HCT116 (cell line): ENCODE measurements around the gene MINAR2. TPM values are rescaled to one million over a fixed set of nuclear protein-coding genes. Genes with fewer than 3 reads are reported as not detected.

ENCODE experiments used
- ATAC-seq: fragments of 200-7000 bp; cut with Tn5 transposase; 2 replicates; pipeline ENCODE4 v1.9.1; 2020; ENCODE audit warnings: mild to moderate bottlenecking, moderate library complexity
- BruUV-seq: library from RNA; stranded (reverse); fragments of 400-500 nt; replicated peaks from 2 replicates; lab custom pipeline; 2021; lab: Mats Ljungman, UMichigan
- CTCF ChIA-PET: fragments of 300-600 bp; sonication (Branson Sonifier 250); formaldehyde crosslinking; loops from one replicate; lab custom pipeline; 2021; ENCODE audit warnings: antibody characterized with exemption; lab: Charles Lee
- POLR2A ChIA-PET: fragments of 300-600, 350-600 bp; sonication (Branson Sonifier 250); formaldehyde crosslinking; loops from one replicate; lab custom pipeline; 2021; ENCODE audit warnings: antibody characterized with exemption; lab: Charles Lee
- RAD21 ChIA-PET, 2 experiments: fragments of 300-600 bp; sonication (Branson Sonifier 250); formaldehyde crosslinking; loops; one replicate each; lab custom pipeline; 2023; ENCODE audit warnings: low total read pairs in 2 of 2; ENCODE audit not compliant: uncharacterized antibody in 2 of 2, unreplicated experiment in 2 of 2, low non-redundant PET in 1 of 2; lab: Charles Lee
- DNase-seq: peaks from one replicate; pipeline ENCODE4 v3.0.0-alpha.2; 2010; ENCODE audit warnings: low read depth, low spot score
- H2AFZ ChIP-seq: fragments of 200-600 bp; shearing (Covaris generic), sonication (generic); 2 replicates; pipeline ENCODE4 v1.6.1; 2017; ENCODE audit warnings: low read depth, mixed run types, mixed read lengths, antibody characterized with exemption, low read length; ENCODE audit not compliant: poor library complexity, severe bottlenecking
- H3K27ac ChIP-seq: 2 replicates; pipeline ENCODE4 v1.5.1; 2012; ENCODE audit warnings: low read depth, low read length
- H3K27me3 ChIP-seq: fragments of 200-600 bp; sonication (generic); 2 replicates; pipeline ENCODE4 v1.6.1; 2016; ENCODE audit warnings: mixed run types, low read length, mixed read lengths; ENCODE audit not compliant: insufficient read depth
- H3K36me3 ChIP-seq, 2 experiments: fragments of 200-500 bp in 1 of 2; fragments of 200-600 bp in 1 of 2; sonication (Bioruptor generic) in 1 of 2; sonication (generic) in 1 of 2; 2 replicates each; pipeline versions ENCODE4 v1.5.1 to v1.6.1; 2014 to 2016; ENCODE audit warnings: low read length in 2 of 2, inconsistent platforms in 1 of 2, mixed read lengths in 1 of 2, mixed run types in 1 of 2; ENCODE audit not compliant: insufficient read depth in 2 of 2, control insufficient read depth in 1 of 2
- H3K4me1 ChIP-seq, 2 experiments: fragments of 200-600 bp in 1 of 2; sonication (generic) in 1 of 2; 2 replicates each; pipeline versions ENCODE4 v1.5.1 to v1.6.1; 2012 to 2017; ENCODE audit warnings: low read length in 2 of 2, inconsistent platforms in 1 of 2, mild to moderate bottlenecking in 1 of 2, mixed read lengths in 1 of 2, mixed run types in 1 of 2, moderate library complexity in 1 of 2; ENCODE audit not compliant: insufficient read depth in 2 of 2, control insufficient read depth in 1 of 2
- H3K4me2 ChIP-seq: fragments of 200-600 bp; sonication (generic); 2 replicates; pipeline ENCODE4 v1.6.1; 2017; ENCODE audit warnings: mixed run types, low read length, mixed read lengths
- H3K4me3 ChIP-seq, 2 experiments: fragments of 200-600 bp in 1 of 2; sonication (generic) in 1 of 2; replicated peaks in 1 of 2; 2 replicates each; pipeline ENCODE4 v1.5.1; 2011 to 2016; ENCODE audit warnings: low read length in 2 of 2, control low read depth in 1 of 2, low read depth in 1 of 2, mild to moderate bottlenecking in 1 of 2, mixed read lengths in 1 of 2, mixed run types in 1 of 2
- H3K79me2 ChIP-seq: fragments of 200-600 bp; sonication (generic); 2 replicates; pipeline ENCODE4 v1.6.1; 2017; ENCODE audit warnings: mild to moderate bottlenecking, mixed run types, low read length, moderate library complexity, mixed read lengths; ENCODE audit not compliant: insufficient read depth
- H3K9ac ChIP-seq: fragments of 200-600 bp; sonication (generic); 2 replicates; pipeline ENCODE4 v1.6.1; 2016; ENCODE audit warnings: low read length, mixed read lengths
- H3K9me2 ChIP-seq: fragments of 200-600 bp; sonication (generic), shearing (Covaris generic); 2 replicates; pipeline ENCODE4 v1.6.1; 2017; ENCODE audit warnings: mixed run types, mild to moderate bottlenecking, moderate library complexity; ENCODE audit not compliant: insufficient read depth
- H3K9me3 ChIP-seq, 2 experiments: fragments of 200-500 bp in 1 of 2; fragments of 200-600 bp in 1 of 2; sonication (Bioruptor generic) in 1 of 2; sonication (generic) in 1 of 2; 2 replicates each; pipeline ENCODE4 v1.6.1; 2014 to 2017; ENCODE audit warnings: low read length in 2 of 2, mixed read lengths in 2 of 2, inconsistent platforms in 1 of 2, low read depth in 1 of 2, mild to moderate bottlenecking in 1 of 2, mixed run types in 1 of 2, moderate library complexity in 1 of 2; ENCODE audit not compliant: control insufficient read depth in 1 of 2, insufficient read depth in 1 of 2
- H4K20me1 ChIP-seq: fragments of 200-600 bp; sonication (generic), shearing (Covaris generic); 2 replicates; pipeline ENCODE4 v1.6.1; 2017; ENCODE audit warnings: mixed run types, mild to moderate bottlenecking, moderate library complexity; ENCODE audit not compliant: insufficient read depth
- ATF3 ChIP-seq: IDR thresholded peaks from 2 replicates; pipeline ENCODE4 v1.6.1; 2012
- CBX3 ChIP-seq: IDR thresholded peaks from 2 replicates; pipeline ENCODE4 v1.6.1; 2012; ENCODE audit warnings: low read depth
- CEBPB ChIP-seq: IDR thresholded peaks from 2 replicates; pipeline ENCODE4 v1.6.1; 2012; ENCODE audit warnings: low read depth
- EGR1 ChIP-seq: IDR thresholded peaks from 2 replicates; pipeline ENCODE4 v1.6.1; 2012; ENCODE audit warnings: low read depth
- ELF1 ChIP-seq: IDR thresholded peaks from 2 replicates; pipeline ENCODE4 v1.6.1; 2012; ENCODE audit warnings: low read depth, borderline replicate concordance
- EZH2 ChIP-seq: fragments of 200-600 bp; sonication (generic); IDR thresholded peaks from 2 replicates; pipeline ENCODE4 v1.6.1; 2017; ENCODE audit warnings: antibody characterized with exemption, mixed run types
- EZH2phosphoT487 ChIP-seq: fragments of 200-600 bp; IDR thresholded peaks from 2 replicates; pipeline ENCODE4 v1.6.1; 2018; ENCODE audit warnings: antibody characterized with exemption, borderline replicate concordance
- FOSL1 ChIP-seq: IDR thresholded peaks from 2 replicates; pipeline ENCODE4 v1.6.1; 2012; ENCODE audit warnings: low read depth
- MAX ChIP-seq: IDR thresholded peaks from 2 replicates; pipeline ENCODE4 v1.6.1; 2012
- POLR2A ChIP-seq: IDR thresholded peaks from 2 replicates; pipeline ENCODE4 v1.7.0; 2011; ENCODE audit warnings: borderline replicate concordance; ENCODE audit not compliant: insufficient read depth, insufficient read length; ENCODE audit errors: extremely low read depth
- POLR2AphosphoS5 ChIP-seq: IDR thresholded peaks from 2 replicates; pipeline ENCODE4 v1.6.1; 2011; ENCODE audit warnings: mild to moderate bottlenecking, low read depth, low read length, moderate library complexity
- RAD21 ChIP-seq: IDR thresholded peaks from 2 replicates; pipeline ENCODE4 v1.6.1; 2012; ENCODE audit warnings: low read depth, mild to moderate bottlenecking
- SRF ChIP-seq: IDR thresholded peaks from 2 replicates; pipeline ENCODE4 v1.6.1; 2012; ENCODE audit warnings: low read depth
- YY1 ChIP-seq: IDR thresholded peaks from 2 replicates; pipeline ENCODE4 v1.6.1; 2011; ENCODE audit warnings: low read length, low read depth, moderate library complexity, mild to moderate bottlenecking; ENCODE audit not compliant: insufficient replicate concordance; ENCODE audit errors: extremely low read depth
- intact Hi-C: fragments of 100-400 bp; cut with micrococcal nuclease; formaldehyde crosslinking; loops from 2 replicates; pipeline ENCODE4 v1.10.0; 2022
- total RNA-seq: library from RNA; stranded (reverse); gene quantifications from one replicate; pipeline ENCODE4 v1.2.1, GENCODE V29; 2021; ENCODE audit not compliant: unreplicated experiment
- TF ChIP-seq, protein P1 (sequence below): IDR thresholded peaks from 2 replicates; pipeline ENCODE4 v1.6.1; 2012; ENCODE audit warnings: low read depth
- TF ChIP-seq, protein P2 (sequence below), 3 experiments: fragments of 200-600 bp in 1 of 3; sonication (generic) in 1 of 3; IDR thresholded peaks in 2 of 3; conservative IDR thresholded peaks in 1 of 3; 2 replicates each; pipeline ENCODE4 v1.5.1; 2012 to 2017; ENCODE audit warnings: low read depth in 2 of 3, low read length in 2 of 3, antibody characterized with exemption in 1 of 3, borderline replicate concordance in 1 of 3, control low read depth in 1 of 3, mild to moderate bottlenecking in 1 of 3, mixed read lengths in 1 of 3, mixed run types in 1 of 3, moderate library complexity in 1 of 3; ENCODE audit not compliant: insufficient read depth in 1 of 3

The MINAR2 gene
- total RNA-seq, 1 experiment from 2014 or later = not detected

GRCh38 chr5:129803403-129803802 is 55.5 kb downstream of the MINAR2 start (continued):
- TF ChIP-seq SRF (no peak), YY1 (no peak), CBX3 (no peak), POLR2A (no peak)
- TF ChIP-seq, protein P1, sequence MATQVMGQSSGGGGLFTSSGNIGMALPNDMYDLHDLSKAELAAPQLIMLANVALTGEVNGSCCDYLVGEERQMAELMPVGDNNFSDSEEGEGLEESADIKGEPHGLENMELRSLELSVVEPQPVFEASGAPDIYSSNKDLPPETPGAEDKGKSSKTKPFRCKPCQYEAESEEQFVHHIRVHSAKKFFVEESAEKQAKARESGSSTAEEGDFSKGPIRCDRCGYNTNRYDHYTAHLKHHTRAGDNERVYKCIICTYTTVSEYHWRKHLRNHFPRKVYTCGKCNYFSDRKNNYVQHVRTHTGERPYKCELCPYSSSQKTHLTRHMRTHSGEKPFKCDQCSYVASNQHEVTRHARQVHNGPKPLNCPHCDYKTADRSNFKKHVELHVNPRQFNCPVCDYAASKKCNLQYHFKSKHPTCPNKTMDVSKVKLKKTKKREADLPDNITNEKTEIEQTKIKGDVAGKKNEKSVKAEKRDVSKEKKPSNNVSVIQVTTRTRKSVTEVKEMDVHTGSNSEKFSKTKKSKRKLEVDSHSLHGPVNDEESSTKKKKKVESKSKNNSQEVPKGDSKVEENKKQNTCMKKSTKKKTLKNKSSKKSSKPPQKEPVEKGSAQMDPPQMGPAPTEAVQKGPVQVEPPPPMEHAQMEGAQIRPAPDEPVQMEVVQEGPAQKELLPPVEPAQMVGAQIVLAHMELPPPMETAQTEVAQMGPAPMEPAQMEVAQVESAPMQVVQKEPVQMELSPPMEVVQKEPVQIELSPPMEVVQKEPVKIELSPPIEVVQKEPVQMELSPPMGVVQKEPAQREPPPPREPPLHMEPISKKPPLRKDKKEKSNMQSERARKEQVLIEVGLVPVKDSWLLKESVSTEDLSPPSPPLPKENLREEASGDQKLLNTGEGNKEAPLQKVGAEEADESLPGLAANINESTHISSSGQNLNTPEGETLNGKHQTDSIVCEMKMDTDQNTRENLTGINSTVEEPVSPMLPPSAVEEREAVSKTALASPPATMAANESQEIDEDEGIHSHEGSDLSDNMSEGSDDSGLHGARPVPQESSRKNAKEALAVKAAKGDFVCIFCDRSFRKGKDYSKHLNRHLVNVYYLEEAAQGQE = no peak
- TF ChIP-seq, all 23 proteins: peak for 0

GRCh38 chr5:129804705-129805104 is 56.8 kb downstream of the MINAR2 start:
- ChIA-PET CTCF (no interaction called here), POLR2A (no interaction called here)

More at GRCh38 chr5:129804705-129805104, 56.8 kb downstream of the MINAR2 start:
- H3K9me2 ChIP-seq = no peaks in the 10 kb centered on the region
- H3K9ac ChIP-seq = no peak overlapping the region
- no peak overlapping the region for H2AFZ ChIP-seq
- H3K9me3 ChIP-seq = no peaks in the 10 kb centered on the region
- H3K4me3 ChIP-seq = no peak overlapping the region
- no peak for ATAC-seq
- no peaks in the 10 kb centered on the region for H3K4me1 ChIP-seq
- no peaks in the 10 kb centered on the region for H4K20me1 ChIP-seq
- TF ChIP-seq POLR2A = no peak
- no peak for TF ChIP-seq ELF1
- no peak for TF ChIP-seq EGR1
- TF ChIP-seq EZH2 = no peak
- TF ChIP-seq CBX3 = no peak
- no peak for TF ChIP-seq ATF3
- TF ChIP-seq, protein P2, sequence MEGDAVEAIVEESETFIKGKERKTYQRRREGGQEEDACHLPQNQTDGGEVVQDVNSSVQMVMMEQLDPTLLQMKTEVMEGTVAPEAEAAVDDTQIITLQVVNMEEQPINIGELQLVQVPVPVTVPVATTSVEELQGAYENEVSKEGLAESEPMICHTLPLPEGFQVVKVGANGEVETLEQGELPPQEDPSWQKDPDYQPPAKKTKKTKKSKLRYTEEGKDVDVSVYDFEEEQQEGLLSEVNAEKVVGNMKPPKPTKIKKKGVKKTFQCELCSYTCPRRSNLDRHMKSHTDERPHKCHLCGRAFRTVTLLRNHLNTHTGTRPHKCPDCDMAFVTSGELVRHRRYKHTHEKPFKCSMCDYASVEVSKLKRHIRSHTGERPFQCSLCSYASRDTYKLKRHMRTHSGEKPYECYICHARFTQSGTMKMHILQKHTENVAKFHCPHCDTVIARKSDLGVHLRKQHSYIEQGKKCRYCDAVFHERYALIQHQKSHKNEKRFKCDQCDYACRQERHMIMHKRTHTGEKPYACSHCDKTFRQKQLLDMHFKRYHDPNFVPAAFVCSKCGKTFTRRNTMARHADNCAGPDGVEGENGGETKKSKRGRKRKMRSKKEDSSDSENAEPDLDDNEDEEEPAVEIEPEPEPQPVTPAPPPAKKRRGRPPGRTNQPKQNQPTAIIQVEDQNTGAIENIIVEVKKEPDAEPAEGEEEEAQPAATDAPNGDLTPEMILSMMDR (IDR thresholded peaks at IDR 0.05 in 2 of 3, conservative IDR thresholded peaks at IDR 0.05 in 1 of 3; ENCODE audit: borderline replicate concordance in 1 of 3, insufficient read depth in 1 of 3, low read depth in 2 of 3, low read length in 2 of 3) = no peak
- no peak for TF ChIP-seq POLR2AphosphoS5
- no peak for TF ChIP-seq RAD21
- no peak for TF ChIP-seq MAX
- no peak for TF ChIP-seq EZH2phosphoT487
- no peak for TF ChIP-seq FOSL1
- TF ChIP-seq CEBPB = no peak
- no peaks in the 10 kb centered on the region for H3K36me3 ChIP-seq
- H3K4me2 ChIP-seq = no peak overlapping the region
- RAD21 ChIA-PET = no interaction called here
- intact Hi-C loops = no loop called here
- no peaks in the 10 kb centered on the region for H3K27me3 ChIP-seq
- no peak overlapping the region for H3K27ac ChIP-seq
- DNase-seq = no peak
- no peaks in the 10 kb centered on the region for H3K79me2 ChIP-seq
- no TSS peak for BruUV-seq
